HEK293 (cell line): Measurements from ENCODE around the gene CNTNAP5.

Experiments
- ATF2 ChIP-seq: fragments of 450-650 bp; formaldehyde crosslinking; IDR thresholded peaks from 2 replicates; pipeline ENCODE4 v1.5.1; 2016; ENCODE audit warnings: missing biosample characterization, missing genetic modification characterization, low read depth
- BCL11A ChIP-seq: fragments of 450-650 bp; formaldehyde crosslinking; IDR thresholded peaks from 2 replicates; pipeline ENCODE4 v1.5.1; 2016; ENCODE audit warnings: low read depth, missing biosample characterization, missing genetic modification characterization
- CTCF ChIP-seq: fragments of 450-650 bp; formaldehyde crosslinking; IDR thresholded peaks from 2 replicates; pipeline ENCODE4 v1.5.1; 2016; ENCODE audit warnings: missing biosample characterization, missing genetic modification characterization
- OVOL3 ChIP-seq: fragments of 450-650 bp; formaldehyde crosslinking; IDR thresholded peaks from 2 replicates; pipeline ENCODE4 v1.5.1; 2016; ENCODE audit warnings: missing biosample characterization, missing genetic modification characterization
- ZFP69B ChIP-seq: fragments of 450-650 bp; formaldehyde crosslinking; IDR thresholded peaks from 2 replicates; pipeline ENCODE4 v1.5.1; 2016; ENCODE audit warnings: missing biosample characterization, missing genetic modification characterization
- ZNF2 ChIP-seq: fragments of 450-650 bp; formaldehyde crosslinking; IDR thresholded peaks from 2 replicates; pipeline ENCODE4 v1.5.1; 2016; ENCODE audit warnings: missing biosample characterization, missing genetic modification characterization
- ZNF239 ChIP-seq: fragments of 450-650 bp; formaldehyde crosslinking; IDR thresholded peaks from 2 replicates; pipeline ENCODE4 v1.5.1; 2016; ENCODE audit warnings: missing biosample characterization, missing genetic modification characterization
- ZNF398 ChIP-seq: fragments of 450-650 bp; formaldehyde crosslinking; IDR thresholded peaks from 2 replicates; pipeline ENCODE4 v1.5.1; 2017; ENCODE audit warnings: missing biosample characterization, missing genetic modification characterization
- ZNF513 ChIP-seq: fragments of 450-650 bp; IDR thresholded peaks from 2 replicates; pipeline ENCODE4 v1.5.1; 2018; ENCODE audit warnings: missing biosample characterization, missing genetic modification characterization
- ZNF658 ChIP-seq: fragments of 450-650 bp; formaldehyde crosslinking; IDR thresholded peaks from 2 replicates; pipeline ENCODE4; 2016; ENCODE audit warnings: missing biosample characterization, missing genetic modification characterization
- ZNF701 ChIP-seq: fragments of 450-650 bp; formaldehyde crosslinking; IDR thresholded peaks from 2 replicates; pipeline ENCODE4 v1.5.1; 2016; ENCODE audit warnings: missing biosample characterization, missing genetic modification characterization

GRCh38 chr2:124585277-124585676 lies 560.2 kb downstream of the CNTNAP5 start:
- TF ChIP-seq ZNF239 (tag by site-specific recombination) (no peak), CTCF (no peak), ZNF2 (tag by site-specific recombination) (no peak), OVOL3 (tag by site-specific recombination) (no peak), ZNF513 (tag by site-specific recombination) (no peak), ZNF658 (no peak), ATF2 (tag by site-specific recombination) (no peak), ZFP69B (tag by site-specific recombination) (no peak), ZNF701 (tag by site-specific recombination) (no peak), BCL11A (tag by site-specific recombination) (no peak), ZNF398 (tag by site-specific recombination) (no peak)
